Heart left ventricle (tissue), 13 donors: ENCODE data around the gene INO80.

Experiments used
- POLR2A ChIP-seq, 2 donors: fragments of 450-650 bp; IDR thresholded peaks; one replicate each; pipeline ENCODE4 v1.6.1; 2017; ENCODE audit warnings: antibody characterized with exemption in 2 of 2, mild to moderate bottlenecking in 2 of 2, moderate library complexity in 2 of 2
- TF ChIP-seq, protein P1 (sequence below), 12 donors: fragments of 200-600 bp; sonication (generic) in 4 of 12; IDR thresholded peaks; one replicate each; pipeline versions ENCODE4 v1.5.0 to v1.8.0; 2018 to 2022; ENCODE audit warnings: antibody characterized with exemption in 12 of 12, mild to moderate bottlenecking in 5 of 12
- donor health status: ischemic (EF 13 %, LVEDD 7.1; RV severe dilation, severe dysfunction).
- donor health status: DM: no; HTN: yes; CAD: no.
- donor health status: DM: no; HTN: no; CAD: no.
- donor health status: ischemic (EF 25% LVEDD 6.9; RV normal size, moderate dysfunction).
- donor health status: ischemic (EF 25% LVEDD 5.7; RV mildly dilated, moderate dysfunction).
- donor health status: ischemic (EF 35%, LVEDD 5.7; RV mildly dilated, moderate dysfunction).
- donor health status: nonischemic (EF 11% LVEDD 7.7; RV severe dilation, severe dysfunction).
- donor health status: DM: yes; HTN: yes; CAD: no.
- donor health status: PGD.
- donor health status: ischemic (EF 29% LVEDD 5.4; RV normal size, mild dysfunction).
- donor health status: nonischemic (EF 23%, LVEDD 6.1; RV moderate dilation, normal function).

DNA sequence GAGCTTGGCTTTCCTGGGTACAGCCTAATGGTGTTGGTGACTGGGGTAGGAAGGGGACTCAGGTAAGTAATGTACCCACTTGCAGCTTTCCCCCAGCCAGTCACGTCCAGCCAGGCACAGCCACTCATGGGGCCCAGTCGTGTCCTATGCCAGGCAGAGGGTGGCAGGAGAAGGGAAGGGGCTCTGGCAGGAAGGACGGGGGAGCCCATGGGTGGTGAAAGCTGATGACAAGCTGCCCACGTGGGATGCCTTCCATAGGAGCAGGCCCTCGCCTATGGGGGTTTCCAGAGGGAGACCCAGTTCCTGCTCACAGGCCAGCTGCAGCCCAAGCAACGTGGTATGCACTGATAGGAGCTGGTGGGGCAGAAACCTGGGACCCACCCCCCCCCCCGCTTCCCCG lies 152.1 kb downstream of the INO80 start:
- TF ChIP-seq, protein P1, sequence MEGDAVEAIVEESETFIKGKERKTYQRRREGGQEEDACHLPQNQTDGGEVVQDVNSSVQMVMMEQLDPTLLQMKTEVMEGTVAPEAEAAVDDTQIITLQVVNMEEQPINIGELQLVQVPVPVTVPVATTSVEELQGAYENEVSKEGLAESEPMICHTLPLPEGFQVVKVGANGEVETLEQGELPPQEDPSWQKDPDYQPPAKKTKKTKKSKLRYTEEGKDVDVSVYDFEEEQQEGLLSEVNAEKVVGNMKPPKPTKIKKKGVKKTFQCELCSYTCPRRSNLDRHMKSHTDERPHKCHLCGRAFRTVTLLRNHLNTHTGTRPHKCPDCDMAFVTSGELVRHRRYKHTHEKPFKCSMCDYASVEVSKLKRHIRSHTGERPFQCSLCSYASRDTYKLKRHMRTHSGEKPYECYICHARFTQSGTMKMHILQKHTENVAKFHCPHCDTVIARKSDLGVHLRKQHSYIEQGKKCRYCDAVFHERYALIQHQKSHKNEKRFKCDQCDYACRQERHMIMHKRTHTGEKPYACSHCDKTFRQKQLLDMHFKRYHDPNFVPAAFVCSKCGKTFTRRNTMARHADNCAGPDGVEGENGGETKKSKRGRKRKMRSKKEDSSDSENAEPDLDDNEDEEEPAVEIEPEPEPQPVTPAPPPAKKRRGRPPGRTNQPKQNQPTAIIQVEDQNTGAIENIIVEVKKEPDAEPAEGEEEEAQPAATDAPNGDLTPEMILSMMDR (IDR thresholded peaks at IDR 0.05) = no peak
- no peak for TF ChIP-seq POLR2A (IDR thresholded peaks at IDR 0.05)
